Hepatocyte (in vitro differentiated cells): ENCODE results near the gene SEZ6.

ENCODE experiments used
- CTCF ChIP-seq: fragments of 200-600 bp; sonication (generic); IDR thresholded peaks from 2 replicates; pipeline ENCODE4 v1.5.1; 2016; ENCODE audit warnings: antibody characterized with exemption, mild to moderate bottlenecking; ENCODE audit not compliant: poor library complexity
- EZH2 ChIP-seq: fragments of 200-600 bp; sonication (generic); IDR thresholded peaks from 2 replicates; pipeline ENCODE4 v1.6.1; 2016; ENCODE audit warnings: antibody characterized with exemption, mild to moderate bottlenecking, borderline replicate concordance
- EZH2phosphoT487 ChIP-seq: fragments of 200-600 bp; sonication (generic); IDR thresholded peaks from one replicate; pipeline ENCODE4 v1.6.1; 2018; ENCODE audit warnings: antibody characterized with exemption, mild to moderate bottlenecking, low read depth, moderate library complexity; ENCODE audit not compliant: unreplicated experiment, severe bottlenecking

GRCh38 chr17:28968231-28968913 is 37.5 kb downstream of the SEZ6 start:
- TF ChIP-seq CTCF (no peak), EZH2 (no peak), EZH2phosphoT487 (no peak)
